Stimulated activated CD4-positive, alpha-beta T cell treated with anti-CD3 and anti-CD28 coated beads, TNF-alpha, amount 100 ng/mL, for 4 hours (primary cell): ENCODE data around the gene SLC66A2.

Experiments used
- DNase-seq, 3 experiments: peaks; one replicate each; pipeline ENCODE4 v3.0.0-alpha.2; 2020; ENCODE audit warnings: low read depth in 3 of 3

Gene SLC66A2

DNA sequence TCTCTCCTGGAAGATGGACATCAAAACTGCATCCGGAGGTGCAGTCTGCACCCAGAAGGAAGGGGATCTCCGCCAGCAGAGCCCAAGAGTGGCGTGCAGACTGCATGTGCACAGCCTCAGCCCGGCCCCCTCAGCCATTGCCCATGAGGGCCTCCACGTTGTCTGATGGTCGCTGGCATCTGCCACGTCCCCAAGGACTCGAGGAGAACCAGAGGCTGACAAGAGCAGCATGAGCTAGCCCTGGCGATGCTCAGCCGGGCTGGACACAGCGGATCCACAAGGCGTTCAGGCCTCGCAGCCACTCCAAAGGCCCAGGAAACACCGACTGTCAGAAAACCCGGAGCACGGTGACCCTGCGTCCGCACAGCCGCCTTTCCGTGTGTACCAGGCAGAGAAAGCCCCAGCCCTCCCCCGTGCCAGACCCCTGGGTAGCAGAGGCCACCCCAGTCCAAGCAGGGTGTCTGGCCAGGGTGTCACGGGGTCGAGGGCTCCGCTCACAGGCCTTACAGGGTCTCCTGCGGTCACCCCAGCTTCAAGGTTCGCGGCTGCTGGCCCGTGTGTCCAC is 48.3 kb downstream of the SLC66A2 start:
- no peak for DNase-seq

DNA sequence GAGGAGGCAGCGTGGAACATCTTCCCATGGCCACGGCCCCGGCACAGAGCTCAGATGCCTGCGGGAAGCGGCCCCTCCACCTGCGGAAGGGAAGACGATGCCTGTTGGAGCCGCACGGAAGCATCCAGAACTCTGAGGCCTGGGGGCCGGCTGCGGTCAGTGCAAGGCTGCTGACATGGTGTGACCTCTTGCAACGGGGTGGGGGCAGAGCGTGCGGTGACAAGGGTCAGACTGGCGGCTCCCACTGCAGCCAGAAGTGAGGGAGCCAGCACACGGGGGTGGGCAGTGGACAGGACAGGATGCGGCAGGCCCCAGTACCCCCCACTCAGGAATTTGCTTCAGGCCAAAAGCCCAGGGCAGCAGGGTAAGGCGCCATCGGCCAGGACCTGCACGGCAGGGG is 48.8 kb downstream of the SLC66A2 start:
- DNase-seq: no peak

DNA sequence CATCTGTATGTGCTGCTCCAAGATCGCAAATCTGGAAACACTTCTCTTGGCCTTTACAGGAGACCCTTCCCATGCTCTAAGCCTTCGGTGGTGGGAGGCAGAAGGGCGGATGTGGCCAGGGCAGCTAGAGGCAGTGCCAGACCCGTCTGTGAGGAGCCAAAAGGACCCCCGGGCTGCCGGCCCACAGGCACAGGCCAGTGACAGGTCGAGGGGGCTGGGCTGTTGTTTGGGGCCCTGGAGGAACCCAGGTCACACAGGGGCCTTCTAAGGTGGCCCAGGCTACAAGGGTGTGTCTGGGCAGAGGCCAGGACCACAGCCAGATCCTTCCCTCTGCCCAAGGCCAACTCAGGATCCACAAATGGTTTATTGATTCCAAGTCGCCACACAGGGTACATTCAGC is 49.4 kb downstream of the SLC66A2 start:
- no peak for DNase-seq

DNA sequence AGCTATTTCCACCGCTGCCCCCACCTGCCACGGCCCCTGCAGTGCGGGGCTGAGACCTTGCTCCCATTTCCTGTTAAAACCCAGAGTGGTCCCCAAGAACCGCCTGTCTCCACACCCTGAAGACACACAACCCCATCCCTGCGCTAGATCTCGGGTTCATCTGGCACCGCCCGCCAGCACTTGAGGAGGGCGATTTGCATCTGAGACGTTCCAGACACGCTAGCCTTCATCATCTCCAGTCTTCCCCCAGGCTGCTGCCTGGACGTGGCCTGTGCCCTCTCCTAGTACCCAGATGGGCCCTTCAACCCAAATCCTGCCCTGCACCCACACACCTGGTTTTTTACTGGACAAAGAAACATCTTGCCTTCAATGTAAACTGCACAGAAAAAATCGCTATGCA is 49.8 kb downstream of the SLC66A2 start:
- no peak for DNase-seq

- DNase-seq: no peak
These were observed 50.6 kb downstream of the SLC66A2 start for GRCh38 chr18:79900610-79901570.

DNA sequence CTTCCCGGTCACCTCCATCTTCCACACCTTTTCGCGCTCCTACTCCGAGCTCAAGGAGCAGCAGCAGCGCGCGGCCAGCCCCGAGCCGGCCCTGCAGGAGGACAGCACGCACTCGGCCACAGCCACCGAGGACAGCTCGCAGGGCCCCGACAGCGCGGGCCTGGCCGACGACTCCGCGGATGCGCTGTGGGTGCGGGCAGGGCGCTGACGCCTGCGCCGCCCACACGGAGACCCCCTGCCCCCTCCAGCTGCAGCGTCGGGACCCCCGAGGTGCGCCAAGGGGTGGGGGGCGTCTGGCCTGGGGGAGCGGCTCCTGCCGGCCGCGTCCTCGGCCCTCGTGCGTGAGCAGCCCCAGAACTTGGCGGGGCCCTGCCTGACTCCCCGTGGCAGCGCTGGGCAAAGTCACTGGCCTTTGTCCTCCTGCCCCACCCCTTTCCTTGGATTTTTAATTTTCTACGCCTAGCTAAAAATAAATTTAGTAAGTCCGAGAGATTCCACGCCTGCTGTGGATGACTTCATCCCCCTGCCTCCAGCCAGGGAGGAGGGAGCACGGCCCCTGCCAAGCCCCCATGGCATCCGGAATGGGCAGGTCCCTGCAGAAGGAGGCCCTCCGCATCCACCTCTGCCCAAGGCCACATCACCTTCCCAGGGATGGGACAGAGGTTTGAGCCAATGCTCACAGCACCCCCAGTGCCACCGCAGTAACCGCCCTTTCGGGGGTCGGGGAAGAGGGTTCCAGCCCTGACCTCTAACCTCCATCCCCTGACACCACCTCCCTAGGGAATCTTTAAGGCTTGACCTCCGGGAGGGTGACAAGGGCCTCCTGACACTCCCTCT is 51.6 kb downstream of the SLC66A2 start:
- no peak for DNase-seq

DNA sequence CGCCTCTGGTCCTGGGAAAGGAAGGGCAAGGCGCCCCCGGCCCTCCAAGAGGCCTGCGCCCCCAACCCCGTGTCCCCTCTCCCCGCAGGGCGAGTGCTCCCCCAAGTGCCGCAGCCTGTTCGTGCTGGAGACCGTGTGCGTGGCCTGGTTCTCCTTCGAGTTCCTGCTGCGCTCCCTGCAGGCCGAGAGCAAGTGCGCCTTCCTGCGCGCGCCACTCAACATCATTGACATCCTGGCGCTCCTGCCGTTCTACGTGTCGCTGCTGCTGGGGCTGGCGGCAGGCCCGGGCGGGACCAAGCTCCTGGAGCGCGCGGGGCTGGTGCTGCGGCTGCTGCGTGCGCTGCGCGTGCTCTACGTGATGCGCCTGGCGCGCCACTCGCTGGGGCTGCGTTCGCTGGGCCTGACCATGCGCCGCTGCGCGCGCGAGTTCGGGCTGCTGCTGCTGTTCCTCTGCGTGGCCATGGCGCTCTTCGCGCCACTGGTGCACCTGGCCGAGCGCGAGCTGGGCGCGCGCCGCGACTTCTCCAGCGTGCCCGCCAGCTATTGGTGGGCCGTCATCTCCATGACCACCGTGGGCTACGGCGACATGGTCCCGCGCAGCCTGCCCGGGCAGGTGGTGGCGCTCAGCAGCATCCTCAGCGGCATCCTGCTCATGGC is 52.4 kb downstream of the SLC66A2 start:
- DNase-seq: no peak

- DNase-seq: no peak
These were observed 53.4 kb downstream of the SLC66A2 start for GRCh38 chr18:79897940-79898625.

DNA sequence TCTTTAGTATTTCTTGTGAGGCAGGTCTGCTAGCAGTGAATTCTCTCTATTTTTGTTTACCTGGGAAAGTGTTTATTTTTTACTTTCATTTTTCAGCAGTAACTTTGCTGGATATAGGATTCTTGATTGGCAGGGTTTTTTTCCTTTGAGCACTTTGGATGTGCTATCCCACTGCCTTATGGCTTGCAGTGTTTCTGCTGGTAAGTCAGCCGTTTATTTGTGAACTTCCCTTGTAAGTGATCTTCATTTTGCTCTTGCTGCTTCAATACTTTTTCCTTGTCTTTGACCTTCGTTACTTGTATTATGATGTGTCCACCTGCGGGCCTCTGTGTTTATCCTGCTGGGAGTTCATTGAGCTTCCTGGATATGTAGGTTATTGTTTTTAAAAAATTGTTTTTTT is 54.7 kb downstream of the SLC66A2 start:
- DNase-seq: no peak

GRCh38 chr18:79890674-79891073 is 60.8 kb downstream of the SLC66A2 start:
- no peak for DNase-seq

GRCh38 chr18:79889569-79889968 is 61.9 kb downstream of the SLC66A2 start:
- DNase-seq: no peak

- no peak for DNase-seq
These were observed 63.4 kb downstream of the SLC66A2 start for GRCh38 chr18:79888016-79888415.

DNA sequence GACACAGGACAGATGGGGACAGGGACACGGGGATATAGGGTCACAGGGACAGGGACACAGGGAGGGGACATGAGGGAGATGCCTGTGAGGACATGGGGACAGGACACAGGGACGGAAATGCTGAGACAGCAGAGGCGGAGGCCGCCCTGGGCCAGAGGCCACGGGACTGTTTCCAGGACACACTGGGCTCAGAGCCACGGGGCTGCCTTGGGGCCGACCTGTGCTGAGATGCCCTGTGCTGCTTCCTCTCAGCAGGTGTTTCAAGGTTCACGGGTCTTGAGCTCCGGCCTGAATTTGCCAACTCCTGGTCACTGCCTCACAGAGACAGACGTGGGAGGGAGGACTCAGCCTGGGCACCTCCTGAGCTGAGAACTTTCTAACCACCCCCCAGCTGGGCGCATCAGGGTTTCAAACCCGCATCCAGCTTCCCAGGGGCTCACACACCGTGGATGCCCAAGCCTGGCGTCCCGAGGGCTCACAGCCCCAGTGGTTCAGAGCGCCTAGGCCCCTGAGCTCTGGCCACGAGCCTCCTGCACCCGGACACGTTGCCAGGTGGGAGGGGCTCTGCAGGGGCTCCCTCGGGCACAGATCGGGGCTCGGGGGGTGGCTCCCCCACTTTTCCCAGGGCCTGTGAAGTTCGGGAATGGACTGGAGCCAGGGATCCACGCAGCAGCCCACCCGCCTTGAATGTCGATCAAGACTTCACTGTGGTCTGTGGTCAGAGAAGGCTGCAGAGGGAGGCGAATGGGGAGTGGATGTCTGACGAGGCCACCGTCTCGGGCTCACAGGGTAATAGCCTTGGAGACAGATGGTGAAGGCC is 64.1 kb downstream of the SLC66A2 start:
- DNase-seq: no peak

- DNase-seq: no peak
These were observed 66.3 kb downstream of the SLC66A2 start for GRCh38 chr18:79884963-79885728.

GRCh38 chr18:79884294-79884962 is 67.0 kb downstream of the SLC66A2 start:
- DNase-seq: no peak

- DNase-seq: no peak
These were observed 67.8 kb downstream of the SLC66A2 start for GRCh38 chr18:79883461-79884293.

GRCh38 chr18:79882522-79883241 is 68.8 kb downstream of the SLC66A2 start:
- no peak for DNase-seq
